Trophoblast cell (in vitro differentiated cells and primary cell): Measurements from ENCODE around the gene SEZ6.

Experiments
- DNase-seq, 2 donors: peaks; one replicate each; pipeline ENCODE4 v3.0.0-alpha.2; 2016
- H2AFZ ChIP-seq: 2 replicates; pipeline ENCODE4 v1.6.1; 2013; ENCODE audit warnings: low read length, moderate library complexity, mild to moderate bottlenecking; ENCODE audit not compliant: insufficient read depth, poor library complexity
- H2AK5ac ChIP-seq: 2 replicates; pipeline ENCODE4 v1.6.1; 2013; ENCODE audit warnings: mild to moderate bottlenecking, low read length
- H2BK120ac ChIP-seq: 2 replicates; pipeline ENCODE4 v1.6.1; 2013; ENCODE audit warnings: low read length, mild to moderate bottlenecking, moderate library complexity; ENCODE audit not compliant: insufficient read depth, poor library complexity
- H2BK12ac ChIP-seq: 2 replicates; pipeline ENCODE4 v1.6.1; 2013; ENCODE audit warnings: mild to moderate bottlenecking, low read length, moderate library complexity
- H2BK5ac ChIP-seq: 2 replicates; pipeline ENCODE4 v1.6.1; 2013; ENCODE audit warnings: low read length, low read depth, moderate library complexity, mild to moderate bottlenecking; ENCODE audit not compliant: poor library complexity
- H3K14ac ChIP-seq: 2 replicates; pipeline ENCODE4 v1.6.1; 2013; ENCODE audit warnings: mild to moderate bottlenecking, low read length
- H3K18ac ChIP-seq: 2 replicates; pipeline ENCODE4 v1.6.1; 2013; ENCODE audit warnings: mild to moderate bottlenecking, low read length
- H3K23ac ChIP-seq: 2 replicates; pipeline ENCODE4 v1.6.1; 2013; ENCODE audit warnings: low read length
- H3K27ac ChIP-seq: 2 replicates; pipeline ENCODE4 v1.5.1; 2013; ENCODE audit warnings: low read depth, mild to moderate bottlenecking, inconsistent platforms, low read length, moderate library complexity
- H3K27me3 ChIP-seq: 2 replicates; pipeline ENCODE4 v1.6.1; 2013; ENCODE audit warnings: inconsistent platforms, mild to moderate bottlenecking, low read length, moderate library complexity; ENCODE audit not compliant: insufficient read depth
- H3K36me3 ChIP-seq, 2 experiments: 1 replicate in 1 of 2; 2 replicates in 1 of 2; pipeline ENCODE4 v1.6.1; 2013; ENCODE audit warnings: low read length in 2 of 2, mild to moderate bottlenecking in 2 of 2, moderate library complexity in 1 of 2; ENCODE audit not compliant: insufficient read depth in 2 of 2, control insufficient read depth in 1 of 2
- H3K4ac ChIP-seq: 2 replicates; pipeline ENCODE4 v1.6.1; 2013; ENCODE audit warnings: low read depth, mild to moderate bottlenecking, low read length, moderate library complexity
- H3K4me1 ChIP-seq, 2 experiments: 1 replicate in 1 of 2; 2 replicates in 1 of 2; pipeline ENCODE4 v1.6.1; 2013; ENCODE audit warnings: low read length in 2 of 2, mild to moderate bottlenecking in 2 of 2, moderate library complexity in 1 of 2; ENCODE audit not compliant: insufficient read depth in 2 of 2, control insufficient read depth in 1 of 2
- H3K4me2 ChIP-seq: 2 replicates; pipeline ENCODE4 v1.6.1; 2013; ENCODE audit warnings: inconsistent platforms, mild to moderate bottlenecking, low read length, moderate library complexity
- H3K4me3 ChIP-seq: 2 replicates; pipeline ENCODE4 v1.5.1; 2013; ENCODE audit warnings: mild to moderate bottlenecking, low read depth, low read length, inconsistent platforms
- H3K79me1 ChIP-seq: one replicate; pipeline ENCODE4 v1.6.1; 2013; ENCODE audit warnings: low read length
- H3K79me2 ChIP-seq: 2 replicates; pipeline ENCODE4 v1.6.1; 2013; ENCODE audit warnings: low read length, mild to moderate bottlenecking; ENCODE audit not compliant: control insufficient read depth, insufficient read depth, poor library complexity
- H3K9ac ChIP-seq: 2 replicates; pipeline ENCODE4 v1.6.1; 2013; ENCODE audit warnings: mild to moderate bottlenecking, low read length
- H3K9me3 ChIP-seq: 2 replicates; pipeline ENCODE4 v1.6.1; 2013; ENCODE audit warnings: low read depth, mild to moderate bottlenecking, control low read depth, inconsistent platforms, low read length; ENCODE audit not compliant: insufficient read depth
- H4K12ac ChIP-seq: 2 replicates; pipeline ENCODE4 v1.6.1; 2013; ENCODE audit warnings: low read depth, mild to moderate bottlenecking, low read length, moderate library complexity
- H4K8ac ChIP-seq: 2 replicates; pipeline ENCODE4 v1.6.1; 2013; ENCODE audit warnings: low read depth, mild to moderate bottlenecking, low read length, moderate library complexity
- H4K91ac ChIP-seq: one replicate; pipeline ENCODE4 v1.6.1; 2013; ENCODE audit warnings: low read depth, mild to moderate bottlenecking, low read length, moderate library complexity
- WGBS: extraction: QIAGEN DNeasy Blood & Tissue Kit; methylation state at CpG from one replicate; pipeline ENCODE4 v1.1.7; 2013; ENCODE audit warnings: missing lambda C conversion rate; ENCODE audit not compliant: insufficient read length, insufficient coverage; ENCODE audit errors: extremely low coverage; 5-methylcytosine and 5-hydroxymethylcytosine counted together

SEZ6 gene

GRCh38 chr17:28955408-28955807 is 50.4 kb downstream of the SEZ6 start:
- H3K9ac ChIP-seq = no peak overlapping the region
- H4K8ac ChIP-seq = no peak overlapping the region
- no peak overlapping the region for H3K4me3 ChIP-seq
- H3K79me1 ChIP-seq = peaks cover 12% of the 10 kb centered on the region
- no peaks in the 10 kb centered on the region for H3K27me3 ChIP-seq
- no peak overlapping the region for H2BK120ac ChIP-seq
- no peak overlapping the region for H2BK5ac ChIP-seq
- no peak overlapping the region for H3K14ac ChIP-seq
- no peak overlapping the region for H3K27ac ChIP-seq
- H4K12ac ChIP-seq = no peak overlapping the region
- H3K18ac ChIP-seq = no peak overlapping the region
- no peaks in the 10 kb centered on the region for H3K36me3 ChIP-seq
- H3K79me2 ChIP-seq = peaks cover 8% of the 10 kb centered on the region
- H2AFZ ChIP-seq = no peak overlapping the region
- no CpG with 5 or more reads among the region's 5 CpGs for WGBS
- peaks cover 2% of the 10 kb centered on the region for H3K9me3 ChIP-seq
- H3K4ac ChIP-seq = no peak overlapping the region
- H3K4me1 ChIP-seq = peaks cover 0 to 3% of the 10 kb centered on the region in 2 experiments
- H4K91ac ChIP-seq = no peak overlapping the region
- no peak overlapping the region for H2AK5ac ChIP-seq
- H3K4me2 ChIP-seq = no peak overlapping the region
- H2BK12ac ChIP-seq = no peak overlapping the region
- H3K23ac ChIP-seq = no peak overlapping the region
- no peak for DNase-seq

DNA sequence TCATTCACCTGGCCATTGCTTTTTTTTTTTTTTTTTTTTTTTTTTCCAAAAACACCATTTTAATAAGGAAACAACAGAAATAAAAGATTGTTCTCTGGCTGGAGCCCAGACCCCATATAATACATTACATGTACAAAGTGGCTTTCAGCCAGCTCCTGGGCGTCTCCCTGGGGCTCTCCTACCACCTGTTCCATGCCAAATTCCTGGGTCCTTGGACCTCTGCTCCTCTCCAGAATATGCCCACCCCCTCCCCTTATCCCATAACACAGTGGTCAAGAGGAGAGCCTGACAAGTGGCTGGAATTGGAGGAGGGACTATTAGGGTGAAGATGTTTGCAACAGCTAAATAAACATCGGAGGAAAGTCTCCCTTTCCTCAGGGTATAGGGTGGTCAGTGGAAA is 50.9 kb downstream of the SEZ6 start:
- H3K9me3 ChIP-seq = peaks cover 2% of the 10 kb centered on the region
- H3K27me3 ChIP-seq = no peaks in the 10 kb centered on the region
- H3K9ac ChIP-seq = no peak overlapping the region
- H4K8ac ChIP-seq = no peak overlapping the region
- WGBS = no CpG with 5 or more reads among the region's 2 CpGs
- peaks cover 13% of the 10 kb centered on the region for H3K79me2 ChIP-seq
- H3K36me3 ChIP-seq = no peaks in the 10 kb centered on the region
- H2AK5ac ChIP-seq = no peak overlapping the region
- no peak overlapping the region for H4K12ac ChIP-seq
- H2BK5ac ChIP-seq = no peak overlapping the region
- no peak overlapping the region for H3K18ac ChIP-seq
- no peak overlapping the region for H3K27ac ChIP-seq
- no peak overlapping the region for H3K4me2 ChIP-seq
- no peak overlapping the region for H3K23ac ChIP-seq
- H2BK120ac ChIP-seq = no peak overlapping the region
- no peak overlapping the region for H2BK12ac ChIP-seq
- no peak overlapping the region for H3K14ac ChIP-seq
- H3K4me3 ChIP-seq = no peak overlapping the region
- H3K4me1 ChIP-seq = peaks cover 0 to 3% of the 10 kb centered on the region in 2 experiments
- H2AFZ ChIP-seq = no peak overlapping the region
- H3K4ac ChIP-seq = no peak overlapping the region
- H4K91ac ChIP-seq = no peak overlapping the region
- no peak for DNase-seq
- peaks cover 13% of the 10 kb centered on the region for H3K79me1 ChIP-seq

- no CpG with 5 or more reads among the region's 5 CpGs for WGBS
- H3K4me3 ChIP-seq = no peak overlapping the region
- H3K79me2 ChIP-seq = peaks cover 17% of the 10 kb centered on the region
- no peak overlapping the region for H2AFZ ChIP-seq
- no peak overlapping the region for H3K4ac ChIP-seq
- H2BK5ac ChIP-seq = no peak overlapping the region
- peaks cover 3 to 6% of the 10 kb centered on the region in 2 experiments for H3K4me1 ChIP-seq
- no peak overlapping the region for H2BK120ac ChIP-seq
- no peak overlapping the region for H3K18ac ChIP-seq
- peak in 1 of 2 donors; percentile 62 for DNase-seq
- H4K12ac ChIP-seq = no peak overlapping the region
- no peak overlapping the region for H2AK5ac ChIP-seq
- H4K8ac ChIP-seq = no peak overlapping the region
- H4K91ac ChIP-seq = no peak overlapping the region
- no peak overlapping the region for H3K14ac ChIP-seq
- no peak overlapping the region for H3K4me2 ChIP-seq
- no peaks in the 10 kb centered on the region for H3K36me3 ChIP-seq
- H3K79me1 ChIP-seq = peaks cover 21% of the 10 kb centered on the region
- no peak overlapping the region for H3K9ac ChIP-seq
- H3K27me3 ChIP-seq = no peaks in the 10 kb centered on the region
- no peak overlapping the region for H2BK12ac ChIP-seq
- H3K27ac ChIP-seq = no peak overlapping the region
- H3K23ac ChIP-seq = no peak overlapping the region
- H3K9me3 ChIP-seq = no peaks in the 10 kb centered on the region
Measured at GRCh38 chr17:28953444-28954118, 52.3 kb downstream of the SEZ6 start.

DNA sequence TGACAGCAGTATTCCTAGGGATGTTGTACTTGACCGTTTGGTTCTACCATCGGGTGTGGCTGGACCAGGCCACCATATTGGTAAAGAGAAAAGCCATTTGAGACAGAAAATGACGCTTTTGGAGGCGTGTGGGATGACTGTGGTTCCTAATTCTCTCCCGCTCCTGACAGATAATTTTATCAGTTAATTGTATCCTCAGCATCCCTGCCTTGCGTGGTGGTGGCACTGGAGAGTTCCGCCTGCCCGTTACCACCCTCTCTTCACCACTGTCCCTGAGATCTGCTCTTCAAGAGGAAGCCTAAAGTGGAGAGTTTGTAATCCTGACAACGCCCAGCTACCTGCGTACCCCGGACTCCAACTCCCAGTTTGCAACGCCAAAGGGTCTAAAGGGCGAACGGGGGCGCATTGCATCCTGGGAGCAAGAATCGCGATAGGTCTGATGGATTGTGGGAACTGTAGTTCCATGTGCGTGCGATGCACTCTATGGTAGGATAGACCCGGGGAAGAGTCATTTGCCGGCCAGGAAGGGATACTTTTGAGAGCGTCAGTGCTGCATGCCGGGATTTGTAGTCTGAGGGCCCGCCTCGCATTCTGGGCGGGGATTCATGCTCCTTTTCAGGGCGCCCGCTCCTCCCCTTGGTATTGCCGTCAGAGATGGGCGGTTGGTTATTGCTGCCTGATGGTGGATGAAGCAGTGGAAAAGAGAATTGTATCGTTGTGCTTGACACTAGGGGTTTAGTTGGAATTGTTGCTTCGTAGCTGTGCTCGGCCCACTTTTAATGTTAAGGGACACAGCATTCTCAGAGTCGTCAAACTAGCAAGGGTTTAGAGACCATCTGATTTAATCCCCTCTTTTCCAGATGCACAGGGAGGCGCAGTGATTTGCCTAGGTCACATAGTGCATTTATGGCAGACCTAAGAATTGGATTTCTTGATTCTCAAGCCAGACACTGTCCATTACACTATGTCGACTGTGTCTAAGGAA is 53.5 kb downstream of the SEZ6 start:
- peak overlapping the region; percentile 76 for H4K12ac ChIP-seq
- peak overlapping the region; percentile 82 for H3K14ac ChIP-seq
- no peaks in the 10 kb centered on the region for H3K36me3 ChIP-seq
- H3K9me3 ChIP-seq = no peaks in the 10 kb centered on the region
- peak; percentile 97 to 99 for DNase-seq
- peak overlapping the region; percentile 66 for H3K9ac ChIP-seq
- H2BK5ac ChIP-seq = peak overlapping the region; percentile 87
- no peak overlapping the region for H3K23ac ChIP-seq
- peaks cover 21% of the 10 kb centered on the region for H3K79me1 ChIP-seq
- peak overlapping the region; percentile 26 for H2BK12ac ChIP-seq
- peak overlapping the region; percentile 92 for H2BK120ac ChIP-seq
- H3K18ac ChIP-seq = peak overlapping the region; percentile 55
- H4K91ac ChIP-seq = peak overlapping the region; percentile 98
- H2AK5ac ChIP-seq = peak overlapping the region; percentile 96
- peak overlapping the region; percentile 93 for H4K8ac ChIP-seq
- H3K79me2 ChIP-seq = peaks cover 17% of the 10 kb centered on the region
- no CpG with 5 or more reads among the region's 36 CpGs for WGBS
- H3K4me2 ChIP-seq = peak overlapping the region; percentile 71
- peak overlapping the region; percentile 80 for H2AFZ ChIP-seq
- H3K4ac ChIP-seq = peak overlapping the region; percentile 67
- H3K4me3 ChIP-seq = peak overlapping the region; percentile 72
- no peaks in the 10 kb centered on the region for H3K27me3 ChIP-seq
- H3K27ac ChIP-seq = peak overlapping the region; percentile 94
- H3K4me1 ChIP-seq = peaks cover 3 to 6% of the 10 kb centered on the region in 2 experiments
